Spleen (tissue), 7 donors: Measurements from ENCODE around the gene DGKG.

Experiments used
- CTCF ChIP-seq, 11 experiments: fragments of 200-600 bp in 7 of 11; fragments of 450-650 bp in 4 of 11; sonication (generic) in 4 of 11; IDR thresholded peaks in 8 of 11; conservative IDR thresholded peaks in 3 of 11; 1 replicate in 7 of 11; 2 replicates in 4 of 11; pipeline versions ENCODE4 v1.4.0 to v1.8.0; 2016 to 2021; ENCODE audit warnings: antibody characterized with exemption in 11 of 11, inconsistent platforms in 4 of 11, mild to moderate bottlenecking in 1 of 11
- POLR2AphosphoS5 ChIP-seq, 3 donors: sonication (generic); formaldehyde crosslinking; IDR thresholded peaks; one replicate each; pipeline ENCODE4 v1.5.1; 2017; ENCODE audit warnings: antibody characterized with exemption in 3 of 3
- donor health status: DM: no; HTN: no; CAD: no; lungs with moderate emphysema.
- donor health status: DM: no; HTN: no; CAD: no.
- donor health status: DM: no; HTN: no; CAD: no.

DNA sequence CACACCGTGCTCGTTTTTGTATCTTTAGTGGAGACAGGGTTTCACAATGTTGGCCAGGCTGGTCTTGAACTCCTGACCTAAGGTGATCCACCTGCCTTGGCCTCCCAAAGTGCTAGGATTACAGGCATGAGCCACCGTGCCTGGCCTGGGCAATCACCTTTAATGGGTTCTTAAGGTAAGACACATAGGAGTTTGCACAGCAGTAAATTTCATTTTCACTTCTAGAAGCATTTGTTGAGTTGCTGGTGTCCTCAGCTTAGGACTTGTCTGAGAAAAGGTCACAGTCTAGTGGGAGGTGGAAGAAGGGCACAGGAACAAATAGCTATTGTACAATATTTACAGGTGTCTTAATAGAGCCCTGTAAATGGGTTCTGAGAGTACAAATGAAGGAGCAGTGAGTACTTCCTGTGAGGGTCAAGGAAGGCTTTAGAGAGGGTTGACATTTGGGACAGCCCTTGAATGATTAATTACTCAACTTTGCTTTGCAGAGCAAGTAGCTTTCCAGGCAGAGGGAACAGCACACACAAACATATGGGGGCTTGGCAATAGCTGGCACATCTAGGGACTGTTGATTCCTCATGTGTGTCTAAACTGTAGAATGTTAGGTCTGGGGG lies 244.4 kb downstream of the DGKG start:
- no peak for TF ChIP-seq POLR2AphosphoS5 (IDR thresholded peaks at IDR 0.05)
- TF ChIP-seq CTCF (IDR thresholded peaks at IDR 0.05 in 8 of 11, conservative IDR thresholded peaks at IDR 0.05 in 3 of 11), result no peak
